ENCODE results near the gene C6orf62.
A peak's percentile ranks its signal among the peaks of the same experiment; 100 is the strongest.
"Not testable (repeated sequence)": the region's sequence is repeated elsewhere in the genome, so short reads cannot be mapped to it uniquely, and the experiment has no call there.

Gene C6orf62

DNA sequence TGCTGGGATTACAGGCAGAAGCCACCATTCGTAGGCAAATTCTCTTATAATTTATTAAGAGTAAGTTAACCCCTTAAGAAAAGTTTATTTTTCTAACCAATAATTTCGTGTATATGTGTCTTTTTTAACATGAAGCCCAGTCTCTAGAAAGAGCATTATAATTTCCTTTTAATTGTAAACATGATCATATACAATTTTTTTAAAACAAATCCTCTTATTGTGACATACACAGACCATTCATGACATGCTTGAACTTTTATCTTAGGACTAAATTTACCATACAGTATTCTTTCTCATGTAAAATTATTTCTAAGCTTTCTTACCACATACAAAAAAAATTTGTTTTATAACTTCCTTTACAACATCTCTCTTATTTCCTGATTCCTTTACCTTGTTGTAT lies 45.3 kb downstream of the C6orf62 start:
- TF ChIP-seq GATA1 (IDR thresholded peaks at IDR 0.05; ENCODE audit: low read depth, low read length) (no peak), POLR2A (IDR thresholded peaks at IDR 0.05; ENCODE audit: low read length) (no peak)

DNA sequence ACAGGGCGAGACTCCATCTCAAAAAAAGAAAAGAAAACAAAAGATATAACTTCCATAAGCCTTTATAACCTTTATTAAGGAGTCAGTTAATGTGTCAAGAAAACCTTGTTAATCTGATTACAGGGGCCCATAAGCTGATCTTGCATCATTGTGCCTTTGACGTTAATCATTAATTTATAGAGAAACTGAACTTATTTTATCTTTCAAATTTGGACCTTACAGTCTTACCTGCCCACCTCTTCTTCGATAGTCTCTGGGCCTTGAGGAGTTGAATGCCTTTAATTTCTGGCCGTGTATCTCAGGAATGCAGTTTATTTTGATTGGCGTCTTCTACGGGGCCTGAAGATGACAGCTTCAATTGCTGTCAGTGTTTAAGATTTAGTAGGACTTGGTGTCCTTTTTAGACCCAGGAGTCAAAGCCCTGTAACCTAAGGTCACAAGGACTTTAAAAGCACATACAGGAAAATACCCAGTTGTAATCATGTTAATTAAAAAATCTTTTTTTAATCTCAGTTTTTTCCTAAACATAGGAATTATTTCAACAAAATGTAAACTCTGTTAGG lies 46.3 kb downstream of the C6orf62 start:
- TF ChIP-seq POLR2A (IDR thresholded peaks at IDR 0.05; ENCODE audit: low read length) (no peak), GATA1 (IDR thresholded peaks at IDR 0.05; ENCODE audit: low read depth, low read length) (no peak)
- DNase-seq: no peak

More for the DNA sequence above, 45.3 kb downstream of the C6orf62 start:
- peak; percentile 15 to 35 for DNase-seq

DNA sequence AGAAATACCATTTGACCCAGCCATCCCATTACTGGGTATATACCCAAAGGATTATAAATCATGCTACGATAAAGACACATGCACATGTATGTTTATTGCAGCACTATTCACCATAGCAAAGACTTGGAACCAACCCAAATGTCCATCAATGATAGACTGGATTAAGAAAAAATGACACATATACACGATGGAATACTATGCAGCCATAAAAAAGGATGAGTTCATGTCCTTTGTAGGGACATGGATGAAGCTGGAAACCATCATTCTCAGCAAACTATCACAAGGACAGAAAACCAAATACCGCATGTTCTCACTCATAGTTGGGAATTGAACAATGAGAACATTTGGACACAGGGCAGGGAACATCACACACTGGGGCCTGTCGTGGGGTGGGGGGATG lies 47.9 kb downstream of the C6orf62 start:
- DNase-seq: not testable (repeated sequence)

- DNase-seq: not testable (repeated sequence)
Measured at GRCh38 chr6:24670492-24670891, 48.5 kb downstream of the C6orf62 start.

GRCh38 chr6:24668997-24669361 lies 50.0 kb downstream of the C6orf62 start:
- TF ChIP-seq GATA1 (IDR thresholded peaks at IDR 0.05; ENCODE audit: low read depth, low read length) (no peak), POLR2A (IDR thresholded peaks at IDR 0.05; ENCODE audit: low read length) (no peak)
- DNase-seq: no peak

DNA sequence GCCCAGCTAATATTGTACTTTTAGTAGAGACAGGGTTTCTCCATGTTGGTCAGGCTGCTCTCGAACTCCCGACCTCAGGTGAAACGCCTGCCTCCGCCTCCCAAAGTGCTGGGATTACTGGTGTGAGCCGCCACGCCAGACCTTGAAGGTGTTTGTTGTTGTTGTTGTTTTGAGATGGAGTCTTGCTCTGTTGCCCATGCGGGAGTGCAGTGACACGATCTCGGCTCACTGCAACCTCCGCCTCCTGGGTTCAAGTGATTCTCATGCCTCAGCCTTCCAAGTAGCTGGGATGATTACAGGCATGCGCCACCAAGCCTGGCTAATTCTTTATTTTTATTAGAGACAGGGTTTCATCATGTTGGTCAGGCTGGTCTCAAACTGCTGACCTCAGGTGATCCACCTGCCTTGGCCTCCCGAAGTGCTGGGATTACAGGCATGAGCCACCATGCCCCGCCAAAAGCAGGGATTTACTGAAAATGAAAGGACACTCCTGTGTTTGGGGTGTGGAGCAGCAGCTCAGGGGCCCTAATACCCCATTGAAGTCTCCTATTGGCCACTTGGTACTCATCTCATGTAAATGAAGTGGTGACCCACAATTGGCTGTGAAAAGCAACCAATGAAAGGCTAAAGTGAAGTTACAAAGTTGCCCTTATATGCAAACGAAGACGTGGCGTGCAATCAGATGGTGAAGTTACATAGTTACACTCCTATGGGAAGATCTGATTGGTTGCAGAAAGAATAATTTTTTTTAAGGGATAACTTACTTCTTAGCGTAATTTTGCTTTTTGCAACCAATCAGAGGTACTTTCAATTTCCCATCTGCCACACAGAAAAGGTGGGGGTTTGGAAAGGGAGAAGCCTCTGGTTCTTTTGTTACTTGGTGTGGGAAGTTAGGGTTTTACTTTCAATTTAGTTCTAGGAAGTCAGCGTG lies 50.6 kb downstream of the C6orf62 start:
- peak in 1 of 2 experiments; percentile 41 for DNase-seq

GRCh38 chr6:24667378-24667803 lies 51.6 kb downstream of the C6orf62 start:
- TF ChIP-seq POLR2A (IDR thresholded peaks at IDR 0.05; ENCODE audit: low read length) (no peak), GATA1 (IDR thresholded peaks at IDR 0.05; ENCODE audit: low read depth, low read length) (no peak)
- DNase-seq: peak; percentile 67 to 79

- TF ChIP-seq POLR2A (IDR thresholded peaks at IDR 0.05; ENCODE audit: low read length): peak; percentile 92
- no peak for TF ChIP-seq GATA1 (IDR thresholded peaks at IDR 0.05; ENCODE audit: low read depth, low read length)
- DNase-seq: peak; percentile 98 to 99
Measured at GRCh38 chr6:24666641-24667377, 52.1 kb downstream of the C6orf62 start, which contains the start of the genes ACOT13 and TDP2. Gene ACOT13 (plus strand): TSS chr6:24667077. CDS start chr6:24667264, 187 bp downstream. Gene TDP2 (minus strand): TSS chr6:24666899. CDS start chr6:24666862, 37 bp downstream.

GRCh38 chr6:24666097-24666640 lies 52.8 kb downstream of the C6orf62 start:
- TF ChIP-seq GATA1 (IDR thresholded peaks at IDR 0.05; ENCODE audit: low read depth, low read length): no peak
- TF ChIP-seq POLR2A (IDR thresholded peaks at IDR 0.05; ENCODE audit: low read length): no peak
- DNase-seq: peak; percentile 73 to 84

- no peak for DNase-seq
- no peak for TF ChIP-seq GATA1 (IDR thresholded peaks at IDR 0.05; ENCODE audit: low read depth, low read length)
Measured at GRCh38 chr6:24664046-24664987, 54.6 kb downstream of the C6orf62 start.

- no peak for DNase-seq
- TF ChIP-seq POLR2A (IDR thresholded peaks at IDR 0.05; ENCODE audit: low read length) (no peak), GATA1 (IDR thresholded peaks at IDR 0.05; ENCODE audit: low read depth, low read length) (no peak)
Measured at GRCh38 chr6:24663189-24663588, 55.8 kb downstream of the C6orf62 start.

- no peak for DNase-seq
- TF ChIP-seq POLR2A (IDR thresholded peaks at IDR 0.05; ENCODE audit: low read length) (no peak), GATA1 (IDR thresholded peaks at IDR 0.05; ENCODE audit: low read depth, low read length) (no peak)
Measured at GRCh38 chr6:24662236-24662635, 56.7 kb downstream of the C6orf62 start.

DNA sequence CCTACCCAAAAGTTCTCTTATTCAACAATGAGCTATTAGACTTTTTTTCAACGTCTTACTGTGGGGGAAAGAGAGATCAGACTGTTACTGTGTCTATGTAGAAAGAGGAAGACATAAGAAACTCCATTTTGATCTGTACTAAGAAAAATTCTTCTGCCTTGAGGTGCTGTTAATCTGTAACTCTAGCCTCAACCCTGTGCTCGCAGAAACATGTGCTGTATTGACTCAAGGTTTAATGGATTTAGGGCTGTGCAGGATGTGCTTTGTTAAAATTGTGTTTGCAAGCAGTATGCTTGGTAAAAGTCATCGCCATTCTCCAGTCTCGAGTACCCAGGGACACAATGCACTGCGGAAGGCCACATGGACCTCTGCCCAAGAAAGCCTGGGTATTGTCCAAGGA lies 57.2 kb downstream of the C6orf62 start:
- DNase-seq: not testable (repeated sequence)
